Measurements from ENCODE around the gene SPTBN4.

The SPTBN4 gene

GRCh38 chr19:40598121-40598917 is 131.5 kb downstream of the SPTBN4 start (continued):
- peak; percentile 62; the same call in 1 of the 2 replicates for TF ChIP-seq RBAK (tag by site-specific recombination; IDR thresholded peaks at IDR 0.05)
- no peak for TF ChIP-seq ZNF585B (tag by site-specific recombination; IDR thresholded peaks at IDR 0.05)
- TF ChIP-seq, protein P1, sequence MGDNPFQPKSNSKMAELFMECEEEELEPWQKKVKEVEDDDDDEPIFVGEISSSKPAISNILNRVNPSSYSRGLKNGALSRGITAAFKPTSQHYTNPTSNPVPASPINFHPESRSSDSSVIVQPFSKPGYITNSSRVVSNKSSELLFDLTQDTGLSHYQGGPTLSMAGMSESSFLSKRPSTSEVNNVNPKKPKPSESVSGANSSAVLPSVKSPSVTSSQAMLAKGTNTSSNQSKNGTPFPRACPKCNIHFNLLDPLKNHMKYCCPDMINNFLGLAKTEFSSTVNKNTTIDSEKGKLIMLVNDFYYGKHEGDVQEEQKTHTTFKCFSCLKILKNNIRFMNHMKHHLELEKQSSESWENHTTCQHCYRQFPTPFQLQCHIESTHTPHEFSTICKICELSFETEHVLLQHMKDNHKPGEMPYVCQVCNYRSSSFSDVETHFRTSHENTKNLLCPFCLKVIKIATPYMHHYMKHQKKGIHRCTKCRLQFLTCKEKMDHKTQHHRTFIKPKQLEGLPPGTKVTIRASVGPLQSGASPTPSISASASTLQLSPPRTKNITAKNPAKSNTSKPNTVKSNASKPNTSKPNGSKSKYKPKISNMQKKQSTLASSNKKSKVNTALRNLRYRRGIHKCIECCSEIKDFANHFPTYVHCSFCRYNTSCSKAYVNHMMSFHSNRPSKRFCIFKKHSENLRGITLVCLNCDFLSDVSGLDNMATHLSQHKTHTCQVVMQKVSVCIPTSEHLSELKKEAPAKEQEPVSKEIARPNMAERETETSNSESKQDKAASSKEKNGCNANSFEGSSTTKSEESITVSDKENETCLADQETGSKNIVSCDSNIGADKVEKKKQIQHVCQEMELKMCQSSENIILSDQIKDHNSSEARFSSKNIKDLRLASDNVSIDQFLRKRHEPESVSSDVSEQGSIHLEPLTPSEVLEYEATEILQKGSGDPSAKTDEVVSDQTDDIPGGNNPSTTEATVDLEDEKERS (tag by site-specific recombination; IDR thresholded peaks at IDR 0.05), result peak; percentile 78
- TF ChIP-seq HOXC10 (CRISPR knock-in tag; IDR thresholded peaks at IDR 0.05), result no peak
- TF ChIP-seq REST (tag by site-specific recombination; IDR thresholded peaks at IDR 0.05), result peak; percentile 82
- TF ChIP-seq BCL11A (tag by site-specific recombination; IDR thresholded peaks at IDR 0.05; ENCODE audit: low read depth), result peak; percentile 94
- 0 out of 2 replicates have a peak, but pooled peaks have one; percentile 74 for TF ChIP-seq BCL11B (tag by site-specific recombination; IDR thresholded peaks at IDR 0.05; ENCODE audit: low read depth)
- TF ChIP-seq ZNF23 (tag by site-specific recombination; IDR thresholded peaks at IDR 0.05; ENCODE audit: borderline replicate concordance), result no peak
- no peak for TF ChIP-seq ZNF48 (tag by site-specific recombination; IDR thresholded peaks at IDR 0.05)
- no peak for TF ChIP-seq ZNF488 (tag by site-specific recombination; IDR thresholded peaks at IDR 0.05)
- TF ChIP-seq ZNF560 (tag by site-specific recombination; IDR thresholded peaks at IDR 0.05; ENCODE audit: borderline replicate concordance), result no peak
- no peak for TF ChIP-seq ZNF114 (tag by site-specific recombination; IDR thresholded peaks at IDR 0.05)
- TF ChIP-seq ZNF423 (tag by site-specific recombination; IDR thresholded peaks at IDR 0.05), result peak; percentile 88
- no peak for TF ChIP-seq ZNF433 (tag by site-specific recombination; IDR thresholded peaks at IDR 0.05; ENCODE audit: low read depth)
- TF ChIP-seq, protein P2, sequence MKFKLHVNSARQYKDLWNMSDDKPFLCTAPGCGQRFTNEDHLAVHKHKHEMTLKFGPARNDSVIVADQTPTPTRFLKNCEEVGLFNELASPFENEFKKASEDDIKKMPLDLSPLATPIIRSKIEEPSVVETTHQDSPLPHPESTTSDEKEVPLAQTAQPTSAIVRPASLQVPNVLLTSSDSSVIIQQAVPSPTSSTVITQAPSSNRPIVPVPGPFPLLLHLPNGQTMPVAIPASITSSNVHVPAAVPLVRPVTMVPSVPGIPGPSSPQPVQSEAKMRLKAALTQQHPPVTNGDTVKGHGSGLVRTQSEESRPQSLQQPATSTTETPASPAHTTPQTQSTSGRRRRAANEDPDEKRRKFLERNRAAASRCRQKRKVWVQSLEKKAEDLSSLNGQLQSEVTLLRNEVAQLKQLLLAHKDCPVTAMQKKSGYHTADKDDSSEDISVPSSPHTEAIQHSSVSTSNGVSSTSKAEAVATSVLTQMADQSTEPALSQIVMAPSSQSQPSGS (tag by site-specific recombination; IDR thresholded peaks at IDR 0.05; ENCODE audit: low read depth), result peak; percentile 59
- TF ChIP-seq ZBTB17 (tag by site-specific recombination; IDR thresholded peaks at IDR 0.05), result peak; percentile 96
- no peak for TF ChIP-seq ZNF404 (tag by site-specific recombination; IDR thresholded peaks at IDR 0.05)
- TF ChIP-seq ZNF426 (tag by site-specific recombination; IDR thresholded peaks at IDR 0.05), result no peak
- no peak for TF ChIP-seq ZNF18 (tag by site-specific recombination; IDR thresholded peaks at IDR 0.05)
- TF ChIP-seq ZNF558 (tag by site-specific recombination; IDR thresholded peaks at IDR 0.05), result peak; percentile 69; the same call in 1 of the 2 replicates
- peak; percentile 95 for TF ChIP-seq KLF16 (tag by site-specific recombination; IDR thresholded peaks at IDR 0.05)
- peak; percentile 69; the same call in 1 of the 2 replicates for TF ChIP-seq ZNF10 (tag by site-specific recombination; IDR thresholded peaks at IDR 0.05)
- TF ChIP-seq ZNF292 (tag by site-specific recombination; IDR thresholded peaks at IDR 0.05; ENCODE audit: borderline replicate concordance, low read depth), result no peak
- TF ChIP-seq, protein P3, sequence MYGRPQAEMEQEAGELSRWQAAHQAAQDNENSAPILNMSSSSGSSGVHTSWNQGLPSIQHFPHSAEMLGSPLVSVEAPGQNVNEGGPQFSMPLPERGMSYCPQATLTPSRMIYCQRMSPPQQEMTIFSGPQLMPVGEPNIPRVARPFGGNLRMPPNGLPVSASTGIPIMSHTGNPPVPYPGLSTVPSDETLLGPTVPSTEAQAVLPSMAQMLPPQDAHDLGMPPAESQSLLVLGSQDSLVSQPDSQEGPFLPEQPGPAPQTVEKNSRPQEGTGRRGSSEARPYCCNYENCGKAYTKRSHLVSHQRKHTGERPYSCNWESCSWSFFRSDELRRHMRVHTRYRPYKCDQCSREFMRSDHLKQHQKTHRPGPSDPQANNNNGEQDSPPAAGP (tag by site-specific recombination; IDR thresholded peaks at IDR 0.05), result peak; percentile 97; the same call in 1 of the 2 replicates
- TF ChIP-seq ZNF704 (tag by site-specific recombination; IDR thresholded peaks at IDR 0.05), result no peak

Measured in HEK293 (cell line).